Mucosa of rectum (tissue), 2 donors: ENCODE data around the gene POR.
"Not testable (repeated sequence)": the region's sequence is repeated elsewhere in the genome, so short reads cannot be mapped to it uniquely, and the experiment has no call there.

Experiments
- H3K27ac ChIP-seq, 2 donors: one replicate each; pipeline ENCODE4 v1.7.0; 2013; ENCODE audit warnings: inconsistent platforms in 2 of 2, low read depth in 2 of 2, low read length in 2 of 2
- H3K27me3 ChIP-seq, 2 donors: one replicate each; pipeline ENCODE4 v1.7.0; 2013; ENCODE audit warnings: low read length in 2 of 2; ENCODE audit not compliant: control insufficient read depth in 2 of 2, insufficient read depth in 2 of 2
- H3K36me3 ChIP-seq, 2 donors: one replicate each; pipeline ENCODE4 v1.7.0; 2013; ENCODE audit warnings: low read length in 2 of 2; ENCODE audit not compliant: control insufficient read depth in 2 of 2, insufficient read depth in 2 of 2
- H3K4me1 ChIP-seq, 2 donors: one replicate each; pipeline ENCODE4 v1.7.0; 2013; ENCODE audit warnings: low read length in 2 of 2, mild to moderate bottlenecking in 1 of 2; ENCODE audit not compliant: control insufficient read depth in 2 of 2, insufficient read depth in 2 of 2
- H3K4me3 ChIP-seq, 2 donors: one replicate each; pipeline ENCODE4 v1.7.0; 2013; ENCODE audit warnings: low read length in 2 of 2
- H3K9ac ChIP-seq, 2 donors: one replicate each; pipeline ENCODE4 v1.7.0; 2013; ENCODE audit warnings: low read length in 2 of 2, low read depth in 1 of 2, mild to moderate bottlenecking in 1 of 2
- H3K9me3 ChIP-seq, 2 donors: one replicate each; pipeline ENCODE4 v1.7.0; 2013; ENCODE audit warnings: low read length in 2 of 2; ENCODE audit not compliant: control insufficient read depth in 2 of 2
- donor health status: healthy.
- donor health status: Normal muscosa, but diverticular disease.

POR gene

DNA sequence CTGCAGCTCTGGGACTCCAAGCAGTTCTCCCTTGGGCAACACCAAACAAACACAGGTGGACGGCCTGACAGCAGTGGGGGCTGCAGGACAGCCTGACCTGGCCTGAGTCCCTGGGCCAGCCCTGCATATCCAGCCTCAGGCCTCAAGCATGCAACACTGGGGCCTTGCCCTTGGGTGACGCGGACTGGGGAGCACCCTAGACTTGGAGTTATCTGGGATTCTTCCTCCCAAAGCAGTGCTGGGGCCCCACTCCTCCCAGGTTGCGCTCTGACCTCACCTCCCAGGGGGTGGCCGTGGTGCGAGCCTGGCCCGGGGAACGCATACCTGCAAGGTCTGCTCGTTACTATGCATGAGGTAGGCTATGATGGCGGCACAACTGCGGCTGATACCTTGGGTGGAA is 85.6 kb downstream of the POR start:
- Histone ChIP-seq H3K4me1 (no peaks in the 10 kb centered on the region), H3K36me3 (peaks cover 23 to 31% of the 10 kb centered on the region in 2 donors), H3K27me3 (no peaks in the 10 kb centered on the region), H3K9me3 (no peaks in the 10 kb centered on the region), H3K9ac (no peak overlapping the region), H3K27ac (no peak overlapping the region), H3K4me3 (no peak overlapping the region)

DNA sequence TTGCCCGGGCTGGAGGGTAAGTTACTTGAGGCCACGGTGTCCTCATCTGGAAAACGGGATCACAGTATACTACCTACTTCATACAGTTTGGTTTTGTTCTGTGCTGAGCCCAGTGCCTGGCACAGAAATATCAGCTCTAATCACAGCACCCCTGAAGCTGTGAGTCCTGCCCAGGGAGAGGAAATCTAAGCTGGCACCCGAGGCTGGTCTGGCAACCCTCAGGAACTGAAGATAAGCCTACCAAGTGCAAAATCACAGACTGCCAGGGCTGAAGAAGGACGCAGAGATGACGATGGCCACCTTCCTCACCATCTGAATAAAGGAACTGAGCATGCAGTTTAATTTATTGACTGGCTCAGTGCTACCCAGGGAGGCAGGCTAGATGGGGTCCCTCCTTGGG is 87.2 kb downstream of the POR start:
- no peaks in the 10 kb centered on the region for H3K27me3 ChIP-seq
- H3K9me3 ChIP-seq: no peaks in the 10 kb centered on the region
- H3K4me1 ChIP-seq: no peaks in the 10 kb centered on the region
- no peak overlapping the region for H3K4me3 ChIP-seq
- H3K36me3 ChIP-seq: peaks cover 17 to 26% of the 10 kb centered on the region in 2 donors
- H3K27ac ChIP-seq: no peak overlapping the region
- H3K9ac ChIP-seq: no peak overlapping the region

DNA sequence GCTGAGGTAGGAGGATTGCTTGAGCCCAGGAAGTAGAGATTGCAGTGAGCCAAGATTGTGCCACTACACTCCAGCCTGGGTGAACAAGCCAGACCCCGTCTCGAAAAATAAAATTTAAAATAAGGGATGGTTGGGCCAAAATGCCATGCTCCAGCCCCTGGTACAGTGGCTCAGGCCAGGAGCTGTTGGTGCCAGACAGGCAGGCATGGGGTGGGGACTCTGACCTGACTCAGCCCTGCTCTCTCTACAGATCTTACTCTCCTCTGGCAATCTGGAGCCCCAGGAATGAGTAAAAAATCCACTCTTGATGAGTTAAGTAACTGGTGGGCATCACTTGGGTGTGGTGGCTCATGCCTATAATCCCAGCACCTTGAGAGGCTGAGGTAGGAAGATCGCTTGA is 87.9 kb downstream of the POR start:
- Histone ChIP-seq H3K9ac (no peak overlapping the region), H3K4me1 (no peaks in the 10 kb centered on the region), H3K27ac (no peak overlapping the region), H3K36me3 (peaks cover 17 to 26% of the 10 kb centered on the region in 2 donors), H3K27me3 (no peaks in the 10 kb centered on the region), H3K4me3 (no peak overlapping the region), H3K9me3 (no peaks in the 10 kb centered on the region)

DNA sequence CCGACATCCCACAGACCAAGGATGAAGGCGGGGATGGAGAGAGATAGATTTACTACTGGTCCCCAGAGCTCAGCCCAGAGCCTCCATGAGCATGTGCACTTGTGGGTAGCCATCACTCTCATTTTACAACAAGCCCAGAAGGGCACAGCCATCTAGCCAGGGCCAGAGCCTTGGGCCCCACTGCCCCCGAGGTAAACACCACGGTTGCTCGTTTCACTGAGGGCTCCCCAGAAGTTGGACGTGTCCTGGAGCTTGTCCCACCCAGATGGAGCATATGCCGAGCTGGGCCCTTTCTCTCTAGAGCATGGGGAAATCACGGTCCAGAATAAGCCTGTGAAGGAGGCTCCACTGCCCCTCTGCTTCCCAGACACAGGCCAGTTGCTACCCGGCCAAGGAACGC is 88.4 kb downstream of the POR start:
- no peak overlapping the region for H3K27ac ChIP-seq
- H3K4me3 ChIP-seq: no peak overlapping the region

DNA sequence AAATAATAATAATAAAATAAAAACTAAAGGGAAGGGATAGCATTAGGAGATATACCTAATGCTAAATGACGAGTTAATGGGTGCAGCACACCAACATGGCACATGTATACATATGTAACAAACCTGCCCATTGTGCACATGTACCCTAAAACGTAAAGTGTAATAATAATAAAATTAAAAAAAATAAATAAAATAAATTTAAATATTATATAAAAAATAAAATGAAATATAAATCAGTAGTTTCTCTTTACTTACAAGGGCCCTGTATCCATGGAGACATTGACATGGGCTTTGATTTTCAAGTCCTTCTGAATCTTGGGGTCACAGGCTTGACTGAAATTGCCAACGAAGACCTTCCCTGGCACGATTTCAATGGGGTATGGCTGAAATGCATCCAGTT is 90.0 kb downstream of the POR start:
- peaks cover 17 to 26% of the 10 kb centered on the region in 2 donors for H3K36me3 ChIP-seq
- not testable (repeated sequence) for H3K9ac ChIP-seq, H3K27ac ChIP-seq

More for the DNA sequence above, 88.4 kb downstream of the POR start:
- Histone ChIP-seq H3K9me3 (no peaks in the 10 kb centered on the region), H3K27me3 (no peaks in the 10 kb centered on the region), H3K36me3 (peaks cover 17 to 26% of the 10 kb centered on the region in 2 donors), H3K4me1 (no peaks in the 10 kb centered on the region), H3K9ac (no peak overlapping the region)

DNA sequence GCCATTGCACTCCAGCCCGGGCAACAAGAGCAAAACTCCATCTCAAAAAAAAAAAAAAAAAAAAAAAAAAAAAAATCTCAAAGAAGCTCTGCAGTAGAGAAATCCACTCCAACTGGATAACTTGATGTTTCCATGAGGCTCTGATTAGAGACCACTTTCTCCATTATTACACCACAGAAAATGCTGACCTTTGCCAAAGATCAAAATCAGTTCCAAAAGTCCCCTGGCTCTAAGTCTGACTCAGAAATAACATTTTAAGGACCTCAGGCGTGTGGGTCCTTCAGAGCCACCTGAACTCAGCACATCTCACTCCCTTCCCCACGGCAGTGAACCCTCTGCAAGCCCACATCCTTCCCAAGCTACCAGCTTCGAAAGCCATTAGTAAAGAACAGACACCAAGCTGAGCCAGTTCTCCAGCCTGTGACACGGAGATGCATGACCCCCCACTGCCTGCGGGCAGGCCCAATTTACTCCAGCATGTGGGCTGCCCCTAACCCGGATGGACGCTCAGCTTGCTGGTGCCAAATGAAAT is 93.3 kb downstream of the POR start:
- H3K27me3 ChIP-seq: no peaks in the 10 kb centered on the region

More for the DNA sequence above, 90.0 kb downstream of the POR start:
- not testable (repeated sequence) for H3K4me3 ChIP-seq, H3K27me3 ChIP-seq, H3K9me3 ChIP-seq, H3K4me1 ChIP-seq

DNA sequence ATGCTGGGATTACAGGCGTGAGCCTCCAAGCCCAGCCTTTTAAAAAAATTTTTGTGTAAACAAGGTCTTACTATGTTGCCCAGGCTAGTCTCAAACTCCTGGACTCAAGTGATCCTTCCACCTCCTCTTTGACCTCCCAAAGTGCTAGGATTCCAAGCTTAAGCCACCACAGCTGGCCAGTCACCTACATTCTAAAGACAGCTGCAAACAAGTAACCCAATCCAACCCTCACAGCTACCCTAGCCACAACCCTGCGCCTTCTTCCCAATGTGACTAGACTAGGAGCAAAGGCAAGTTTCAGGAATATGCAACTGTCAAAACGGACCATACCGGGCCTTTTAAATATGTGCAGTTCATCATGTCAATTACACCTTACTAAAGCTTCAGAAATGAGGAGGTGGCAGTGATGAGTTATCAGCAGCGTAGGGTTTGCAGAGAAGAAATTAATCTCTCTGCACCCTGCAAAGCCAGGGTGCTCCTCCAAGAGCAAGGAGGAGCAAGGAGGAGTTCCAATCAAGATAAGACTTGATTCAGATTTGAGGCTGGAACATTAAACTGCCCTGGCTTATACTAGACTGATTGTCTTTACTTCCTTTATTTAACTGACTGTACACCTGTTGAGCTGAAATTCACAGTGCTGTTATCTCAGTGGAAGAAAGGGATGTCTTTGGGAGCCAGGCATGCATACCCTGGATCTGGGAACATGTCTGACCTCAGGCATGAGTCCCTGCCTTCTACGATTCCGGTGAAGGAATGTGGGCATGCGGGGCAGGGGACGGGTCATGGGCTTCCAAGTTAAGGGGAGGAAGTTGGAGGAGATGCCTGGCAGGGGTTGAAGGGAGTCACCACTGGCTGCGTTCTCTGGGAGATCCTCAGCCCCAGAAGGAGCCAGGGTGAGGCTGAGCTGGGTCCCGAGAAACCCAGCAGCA is 95.0 kb downstream of the POR start:
- H3K27me3 ChIP-seq: no peaks in the 10 kb centered on the region
- no peak overlapping the region for H3K9ac ChIP-seq
- no peaks in the 10 kb centered on the region for H3K4me1 ChIP-seq
- no peak overlapping the region for H3K4me3 ChIP-seq
- H3K36me3 ChIP-seq: peaks cover 7 to 13% of the 10 kb centered on the region in 2 donors
- no peak overlapping the region for H3K27ac ChIP-seq
- no peaks in the 10 kb centered on the region for H3K9me3 ChIP-seq

More for the DNA sequence above, 93.3 kb downstream of the POR start:
- Histone ChIP-seq H3K27ac (no peak overlapping the region), H3K4me3 (no peak overlapping the region), H3K9me3 (no peaks in the 10 kb centered on the region), H3K4me1 (no peaks in the 10 kb centered on the region), H3K9ac (no peak overlapping the region), H3K36me3 (peaks cover 11 to 19% of the 10 kb centered on the region in 2 donors)

DNA sequence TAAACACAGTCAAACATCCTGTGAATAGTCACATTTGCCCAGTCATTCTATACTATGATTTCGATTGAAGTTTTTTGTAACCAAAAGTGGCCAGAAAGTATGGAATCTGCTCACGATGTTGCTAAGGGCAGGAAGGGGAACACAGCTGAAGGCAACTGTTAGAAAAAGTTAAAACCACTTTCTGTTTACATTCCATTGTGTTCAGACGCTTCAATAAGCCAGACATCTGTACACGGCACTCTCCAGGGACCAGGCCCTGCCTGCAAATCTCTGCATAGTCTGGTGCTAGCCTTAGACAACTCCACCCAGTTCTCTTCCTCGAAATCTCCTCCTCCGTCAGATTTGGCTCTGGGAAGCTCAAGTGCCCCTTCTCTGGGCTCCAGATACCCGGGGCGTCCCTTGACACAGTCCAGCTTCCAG is 96.5 kb downstream of the POR start:
- no peak overlapping the region for H3K9ac ChIP-seq
- peaks cover 2 to 12% of the 10 kb centered on the region in 2 donors for H3K36me3 ChIP-seq
- no peaks in the 10 kb centered on the region for H3K9me3 ChIP-seq
- no peak overlapping the region for H3K4me3 ChIP-seq
- no peaks in the 10 kb centered on the region for H3K4me1 ChIP-seq
- no peaks in the 10 kb centered on the region for H3K27me3 ChIP-seq
- H3K27ac ChIP-seq: no peak overlapping the region

DNA sequence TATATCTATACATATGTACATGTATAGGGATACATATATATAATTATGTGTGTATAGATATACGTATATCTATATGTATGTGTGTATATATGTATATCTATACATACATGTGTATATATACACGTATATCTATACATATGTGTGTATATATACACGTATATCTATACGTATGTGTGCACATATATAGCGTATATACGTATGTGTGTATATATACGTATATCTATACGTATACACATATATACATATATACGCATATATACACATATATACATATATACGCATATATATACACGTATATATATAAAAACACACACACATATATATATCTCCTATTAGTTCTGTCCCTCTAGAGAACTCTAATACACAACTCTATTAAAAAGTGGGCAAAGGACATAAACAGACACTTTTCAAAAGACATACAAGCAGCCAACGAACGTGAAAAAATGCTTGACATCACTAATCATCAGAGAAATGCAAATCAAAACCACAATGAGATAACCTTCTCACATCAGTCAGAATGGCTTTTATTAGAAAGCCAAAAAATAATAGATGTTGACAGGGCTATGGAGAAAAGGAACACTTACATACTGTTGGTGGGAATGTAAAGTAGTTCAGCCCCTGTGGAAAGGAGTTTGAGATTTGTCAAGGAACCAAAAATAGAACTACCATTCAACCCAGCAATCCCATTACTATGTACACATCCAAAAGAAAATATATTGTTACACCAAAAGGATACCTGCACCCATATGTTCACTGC is 101.4 kb downstream of the POR start:
- Histone ChIP-seq H3K4me1 (peaks cover 0 to 3% of the 10 kb centered on the region in 2 donors), H3K9ac (no peak overlapping the region), H3K4me3 (no peak overlapping the region), H3K36me3 (peaks cover 4 to 13% of the 10 kb centered on the region in 2 donors), H3K9me3 (no peaks in the 10 kb centered on the region), H3K27ac (no peak overlapping the region), H3K27me3 (no peaks in the 10 kb centered on the region)

DNA sequence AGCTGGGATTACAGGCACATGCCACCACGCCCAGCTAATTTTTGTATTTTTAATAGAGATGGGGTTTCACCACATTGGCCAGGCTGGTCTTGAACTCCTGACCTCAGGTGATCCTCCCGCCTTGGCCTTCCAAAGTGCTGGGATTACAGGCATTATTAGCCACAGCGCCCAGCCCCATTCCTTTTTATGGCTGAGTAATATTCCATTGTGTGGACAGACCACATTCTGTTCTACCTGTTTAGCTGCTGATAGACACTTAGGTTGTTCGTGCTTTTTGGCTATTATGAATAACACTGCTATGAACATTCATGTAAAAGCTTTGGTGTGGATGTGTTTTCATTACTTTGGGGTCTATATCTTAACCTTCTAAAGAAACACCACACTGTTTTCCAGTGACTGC is 103.6 kb downstream of the POR start:
- not testable (repeated sequence) for H3K4me3 ChIP-seq, H3K27me3 ChIP-seq, H3K9ac ChIP-seq, H3K9me3 ChIP-seq, H3K4me1 ChIP-seq, H3K27ac ChIP-seq
- H3K36me3 ChIP-seq: peaks cover 14 to 25% of the 10 kb centered on the region in 2 donors
